Left lobe of liver (tissue), 2 donors: ENCODE data around the gene RNF126. TPM values are rescaled to one million over a fixed set of nuclear protein-coding genes. Genes with fewer than 3 reads are reported as not detected.
"Not testable (repeated sequence)": the region's sequence is repeated elsewhere in the genome, so short reads cannot be mapped to it uniquely, and the experiment has no call there.

Source experiments
- ATAC-seq: fragments of 200-7000 bp; cut with Tn5 transposase; one replicate; pipeline ENCODE4 v1.9.1; 2020; ENCODE audit warnings: mild to moderate bottlenecking, moderate library complexity
- DNase-seq: peaks from one replicate; pipeline ENCODE4 v3.0.0-alpha.2; 2020; ENCODE audit warnings: low spot score
- total RNA-seq: library from RNA; stranded (reverse); gene quantifications from one replicate; pipeline ENCODE4 v1.2.1, GENCODE V29; 2021
- donor health status: DM: no; HTN: no; CAD: no; lungs with moderate emphysema.
- donor health status: DM: no; HTN: yes; CAD: no.

Gene RNF126
- total RNA-seq, 1 donor from 2014 or later = 22.2 TPM

DNA sequence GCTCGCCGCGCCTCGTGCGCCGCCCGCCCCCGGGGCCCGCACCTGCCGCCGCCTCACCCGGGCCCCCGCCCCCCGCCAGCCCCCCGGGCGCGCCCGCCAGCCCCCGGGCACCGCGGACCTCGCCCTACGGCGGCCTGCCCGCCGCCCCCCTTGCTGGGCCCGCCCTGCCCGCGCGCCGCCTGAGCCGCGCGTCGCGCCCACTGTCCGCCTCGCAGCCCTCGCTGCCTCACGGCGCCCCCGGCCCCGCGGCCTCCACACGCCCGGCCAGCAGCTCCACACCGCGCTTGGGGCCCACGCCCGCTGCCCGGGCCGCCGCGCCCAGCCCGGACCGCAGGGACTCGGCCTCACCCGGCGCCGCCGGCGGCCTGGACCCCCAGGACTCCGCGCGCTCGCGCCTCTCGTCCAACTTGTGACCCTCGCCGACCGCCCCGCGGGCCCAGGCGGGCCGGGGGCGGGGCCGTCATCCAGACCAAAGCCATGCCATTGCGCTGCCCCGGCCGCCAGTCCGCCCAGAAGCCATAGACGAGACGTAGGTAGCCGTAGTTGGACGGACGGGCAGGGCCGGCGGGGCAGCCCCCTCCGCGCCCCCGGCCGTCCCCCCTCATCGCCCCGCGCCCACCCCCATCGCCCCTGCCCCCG is 46.8 kb downstream of the RNF126 start:
- DNase-seq (no peak), ATAC-seq (no peak)

DNA sequence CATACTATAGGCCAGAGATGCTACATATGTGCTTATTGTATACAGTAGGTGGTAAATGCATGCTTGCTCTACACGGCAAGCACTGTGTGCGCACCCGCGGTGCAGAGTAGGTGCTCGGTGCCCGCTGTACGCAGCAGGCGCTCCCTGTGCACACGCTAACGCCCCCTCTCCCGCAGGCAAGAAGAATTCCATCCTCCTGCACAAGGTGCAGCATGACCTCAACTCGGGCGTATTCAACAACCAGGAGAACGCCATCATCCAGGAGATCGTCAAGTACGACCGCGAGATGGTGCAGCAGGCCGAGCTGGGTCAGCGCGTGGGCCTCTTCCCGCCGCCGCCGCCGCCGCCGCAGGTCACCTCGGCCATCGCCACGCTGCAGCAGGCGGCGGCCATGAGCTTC is 47.4 kb downstream of the RNF126 start:
- ATAC-seq = peak; percentile 53
- no peak for DNase-seq

DNA sequence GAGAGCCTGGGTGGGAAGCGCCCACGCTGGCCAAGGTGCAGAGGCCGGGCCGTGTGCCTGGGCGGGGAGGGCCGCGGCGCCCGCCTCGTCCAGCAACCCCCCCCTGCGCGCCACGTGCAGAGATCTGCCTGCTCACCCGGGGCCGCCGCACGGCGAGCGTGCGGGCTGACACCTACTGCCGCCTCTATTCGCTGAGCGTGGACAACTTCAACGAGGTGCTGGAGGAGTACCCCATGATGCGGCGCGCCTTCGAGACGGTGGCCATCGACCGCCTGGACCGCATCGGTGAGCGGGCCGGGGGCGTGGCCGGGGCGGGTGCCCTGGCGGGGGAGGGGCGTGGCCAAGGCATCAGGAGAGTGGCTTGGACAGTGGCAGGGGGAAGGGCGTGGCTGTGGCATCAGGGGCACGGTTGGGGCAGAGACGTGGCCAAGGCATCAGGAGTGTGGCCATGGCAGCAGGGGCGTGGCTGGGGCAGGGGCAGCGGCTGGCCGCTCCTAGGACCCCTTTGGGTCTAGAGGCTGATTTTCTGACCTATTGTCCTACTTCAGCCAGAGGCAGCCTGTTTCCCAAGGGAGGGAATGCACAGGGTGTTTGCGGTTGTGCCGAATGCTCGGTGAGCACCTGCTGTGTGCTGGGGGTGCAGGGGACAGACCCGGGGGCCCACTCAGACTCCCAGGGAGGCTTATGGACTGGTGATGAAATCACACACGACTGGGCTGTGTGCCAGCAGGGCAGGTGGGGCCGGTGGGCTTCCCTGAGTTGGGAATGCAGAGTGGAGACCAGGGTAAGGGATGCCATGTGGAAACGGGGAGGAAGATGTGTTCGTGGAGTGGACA is 49.1 kb downstream of the RNF126 start:
- DNase-seq = no peak
- ATAC-seq = no peak

DNA sequence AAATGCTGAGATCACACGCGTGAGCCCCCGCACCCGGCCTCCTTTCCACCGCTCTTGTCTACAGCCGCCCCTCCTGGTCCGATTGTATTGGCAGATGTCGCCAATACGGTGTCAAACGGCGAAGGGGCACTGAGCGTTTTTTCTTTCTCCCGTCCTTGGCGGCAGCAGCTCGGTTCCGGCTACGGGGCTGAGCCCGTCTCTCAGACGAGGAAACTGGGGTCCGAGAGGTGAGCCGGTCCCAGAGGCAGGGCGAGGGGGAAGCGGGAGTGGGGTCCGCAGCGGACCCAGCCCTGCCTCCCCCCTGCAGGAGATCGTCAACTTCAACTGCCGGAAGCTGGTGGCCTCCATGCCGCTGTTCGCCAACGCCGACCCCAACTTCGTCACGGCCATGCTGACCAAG is 50.1 kb downstream of the RNF126 start:
- DNase-seq (no peak), ATAC-seq (no peak)

DNA sequence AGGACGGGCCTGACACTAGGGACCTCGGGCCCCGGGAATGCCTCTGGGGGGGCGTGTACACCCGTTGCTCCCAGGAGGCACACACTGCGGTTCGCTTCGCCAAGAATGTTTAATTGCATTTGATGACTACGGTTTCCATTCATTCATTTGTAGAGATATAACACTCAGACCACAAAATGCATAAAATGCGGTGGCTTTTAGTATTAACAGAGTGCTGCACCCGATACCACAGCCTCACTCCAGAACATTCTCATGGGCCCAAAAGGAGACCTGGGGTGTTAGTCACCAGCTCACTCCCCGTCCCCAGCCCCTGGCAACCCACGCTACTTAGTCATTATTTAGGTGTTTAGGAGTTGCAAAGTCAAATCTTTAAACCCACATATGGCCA is 51.5 kb downstream of the RNF126 start:
- ATAC-seq (no peak), DNase-seq (no peak)

DNA sequence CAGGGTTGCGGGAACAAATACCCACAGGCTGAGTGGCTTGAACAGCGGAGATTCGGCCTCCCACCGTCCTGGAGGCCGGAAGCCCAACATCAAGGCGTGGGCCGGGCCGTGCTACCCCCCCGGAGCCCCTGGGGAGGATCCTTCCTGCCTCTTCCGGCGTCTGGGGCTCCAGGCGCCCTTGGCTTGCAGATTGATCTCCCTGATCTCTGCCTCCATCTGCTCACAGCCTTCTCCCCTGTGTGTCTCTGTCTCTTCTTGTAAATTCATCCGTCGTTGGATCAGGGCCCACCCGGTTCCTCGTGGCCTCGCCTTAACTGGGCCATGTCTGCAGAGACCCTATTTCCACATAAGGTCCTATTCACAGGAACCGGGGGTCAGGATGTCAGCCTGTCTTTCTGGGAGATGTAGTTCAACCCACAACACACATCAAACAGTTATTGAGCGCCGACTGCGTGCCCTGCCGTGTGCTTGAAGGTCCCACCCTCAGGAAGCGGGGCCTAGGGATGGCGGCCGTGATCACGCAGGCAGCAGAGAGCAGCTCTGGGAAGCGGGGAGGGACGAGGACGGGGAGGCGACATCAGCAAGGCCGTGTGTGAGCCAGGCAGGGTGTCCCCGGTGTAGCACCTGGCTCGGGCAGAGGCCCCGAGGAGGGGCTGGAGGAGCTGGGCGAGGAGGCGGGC is 52.1 kb downstream of the RNF126 start:
- DNase-seq (no peak), ATAC-seq (peak; percentile 33)

DNA sequence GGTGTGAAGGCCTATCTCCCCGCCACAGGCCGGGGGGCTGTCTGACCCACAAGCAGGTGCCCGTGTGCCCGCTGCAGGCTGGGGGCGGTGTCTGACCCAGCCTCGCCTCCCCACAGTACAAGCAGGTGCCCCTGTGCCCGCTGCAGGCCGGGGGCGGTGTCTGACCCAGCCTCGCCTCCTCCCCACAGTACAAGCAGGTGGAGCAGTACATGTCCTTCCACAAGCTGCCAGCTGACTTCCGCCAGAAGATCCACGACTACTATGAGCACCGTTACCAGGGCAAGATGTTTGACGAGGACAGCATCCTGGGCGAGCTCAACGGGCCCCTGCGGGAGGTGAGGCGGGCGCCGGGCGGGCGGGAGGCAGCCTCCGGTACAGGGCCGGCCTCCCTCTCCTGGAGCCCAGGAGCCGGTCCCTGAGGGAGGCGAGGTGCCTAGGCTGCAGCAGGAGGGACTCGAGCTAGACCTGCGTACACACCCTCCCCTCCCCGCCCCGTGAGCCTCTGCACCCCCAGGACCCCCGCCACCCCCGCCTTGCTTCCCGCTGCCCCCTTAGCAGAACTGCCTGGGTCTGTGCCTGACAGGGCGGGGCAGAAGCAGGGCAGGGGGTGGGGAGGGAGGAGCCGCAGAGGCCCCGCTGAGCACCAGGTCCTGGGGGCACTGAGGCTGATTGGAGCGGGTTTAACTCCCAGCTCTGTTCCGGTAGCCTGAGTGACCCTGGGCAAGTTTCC is 52.8 kb downstream of the RNF126 start:
- DNase-seq (no peak), ATAC-seq (peak; percentile 26)

DNA sequence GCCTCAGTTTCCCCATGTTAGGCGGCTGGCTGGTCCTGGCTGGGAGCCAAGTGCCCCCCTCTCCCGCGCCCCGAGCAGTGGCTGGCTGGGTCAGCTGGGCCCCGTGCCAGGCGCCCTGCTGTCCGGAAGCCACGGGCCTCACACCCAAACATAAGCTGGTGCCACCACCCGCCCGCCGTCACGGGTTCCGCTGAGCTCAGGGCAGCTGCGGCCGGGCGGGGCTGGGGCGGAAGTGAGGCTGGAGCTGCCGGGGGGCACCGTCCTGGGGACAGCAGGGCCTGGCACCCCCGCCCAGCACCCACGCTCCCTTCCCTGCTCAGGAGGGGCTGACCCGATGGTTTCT is 54.0 kb downstream of the RNF126 start:
- no peak for DNase-seq
- ATAC-seq = peak; percentile 40

DNA sequence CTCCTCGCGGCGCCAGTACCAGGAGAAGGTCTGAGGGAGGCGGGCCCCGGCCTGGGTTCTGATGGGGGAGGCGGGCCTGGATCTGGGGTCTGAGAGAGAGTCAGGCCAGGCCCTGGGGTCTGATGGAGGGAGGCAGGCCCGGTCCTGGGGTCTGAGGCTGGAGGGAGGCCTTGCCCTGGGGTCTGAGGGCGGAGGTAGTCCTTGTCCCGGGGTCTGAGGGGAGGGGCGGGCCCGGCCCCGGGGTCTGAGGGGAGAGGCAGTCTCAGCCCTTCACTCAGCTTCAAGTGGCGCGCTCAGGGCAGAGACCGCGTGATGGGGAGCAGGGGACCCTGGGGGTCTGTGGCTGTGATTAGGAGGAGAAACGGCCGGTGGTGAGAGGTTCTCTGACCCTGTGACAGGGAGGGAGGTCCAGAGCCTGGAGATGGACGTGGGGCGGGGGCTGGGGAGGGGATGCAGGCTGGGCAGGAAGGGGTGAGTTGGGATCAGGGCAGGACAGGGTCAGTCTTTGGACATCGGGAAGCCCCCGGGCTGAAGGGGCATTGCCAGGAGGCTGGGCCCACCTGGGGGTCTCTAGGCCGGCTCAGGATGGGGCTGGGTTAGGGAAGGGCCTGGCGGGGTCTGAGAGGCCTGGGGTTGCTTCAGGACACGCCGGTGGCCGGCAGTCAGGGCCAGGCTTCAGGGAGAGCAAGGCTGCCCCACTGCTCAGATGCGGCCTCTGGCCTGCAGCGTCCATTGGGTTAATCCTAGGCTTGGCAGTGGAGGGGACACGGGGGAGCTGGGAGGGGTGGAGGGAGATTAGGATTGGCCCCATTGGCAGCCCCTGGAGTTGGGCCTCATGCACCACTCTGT is 54.6 kb downstream of the RNF126 start:
- no peak for ATAC-seq
- DNase-seq = no peak

DNA sequence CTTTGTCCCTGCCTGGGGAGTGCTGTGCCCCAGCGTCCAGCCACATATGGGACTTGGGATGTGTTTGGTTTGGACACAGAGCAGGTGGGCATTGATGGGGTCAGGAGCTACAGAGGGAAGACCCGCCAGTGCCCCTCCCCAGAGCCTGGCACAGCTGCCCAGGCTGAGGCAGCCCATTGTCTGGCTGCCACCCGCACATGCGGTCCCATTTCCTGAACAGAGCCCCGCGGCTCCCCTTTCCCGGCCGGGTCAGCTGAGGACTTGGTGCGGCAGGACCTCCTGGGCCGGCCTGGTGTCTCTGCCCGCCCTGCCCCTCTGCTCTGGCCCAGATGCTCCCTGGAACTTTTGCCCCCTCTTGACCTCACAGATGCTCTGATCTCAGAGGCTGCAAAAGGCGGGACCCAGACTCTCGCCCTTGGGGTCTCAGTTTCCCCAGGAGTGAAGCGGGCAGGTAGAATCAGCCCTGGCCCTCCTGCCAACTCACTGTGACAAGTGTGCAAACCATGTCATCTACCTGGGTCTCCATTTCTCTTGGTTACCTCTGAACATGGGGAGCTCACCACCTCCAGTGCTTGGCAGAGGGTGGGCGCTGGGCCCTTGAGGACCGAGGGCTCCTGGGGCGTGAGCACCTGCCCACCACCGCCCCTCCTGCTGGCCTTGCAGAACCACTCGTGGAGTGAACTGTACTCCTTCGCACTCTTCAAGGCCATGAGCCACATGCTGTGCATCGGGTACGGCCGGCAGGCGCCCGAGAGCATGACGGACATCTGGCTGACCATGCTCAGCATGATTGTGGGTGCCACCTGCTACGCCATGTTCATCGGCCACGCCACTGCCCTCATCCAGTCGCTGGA is 55.5 kb downstream of the RNF126 start:
- DNase-seq (no peak), ATAC-seq (no peak)

DNA sequence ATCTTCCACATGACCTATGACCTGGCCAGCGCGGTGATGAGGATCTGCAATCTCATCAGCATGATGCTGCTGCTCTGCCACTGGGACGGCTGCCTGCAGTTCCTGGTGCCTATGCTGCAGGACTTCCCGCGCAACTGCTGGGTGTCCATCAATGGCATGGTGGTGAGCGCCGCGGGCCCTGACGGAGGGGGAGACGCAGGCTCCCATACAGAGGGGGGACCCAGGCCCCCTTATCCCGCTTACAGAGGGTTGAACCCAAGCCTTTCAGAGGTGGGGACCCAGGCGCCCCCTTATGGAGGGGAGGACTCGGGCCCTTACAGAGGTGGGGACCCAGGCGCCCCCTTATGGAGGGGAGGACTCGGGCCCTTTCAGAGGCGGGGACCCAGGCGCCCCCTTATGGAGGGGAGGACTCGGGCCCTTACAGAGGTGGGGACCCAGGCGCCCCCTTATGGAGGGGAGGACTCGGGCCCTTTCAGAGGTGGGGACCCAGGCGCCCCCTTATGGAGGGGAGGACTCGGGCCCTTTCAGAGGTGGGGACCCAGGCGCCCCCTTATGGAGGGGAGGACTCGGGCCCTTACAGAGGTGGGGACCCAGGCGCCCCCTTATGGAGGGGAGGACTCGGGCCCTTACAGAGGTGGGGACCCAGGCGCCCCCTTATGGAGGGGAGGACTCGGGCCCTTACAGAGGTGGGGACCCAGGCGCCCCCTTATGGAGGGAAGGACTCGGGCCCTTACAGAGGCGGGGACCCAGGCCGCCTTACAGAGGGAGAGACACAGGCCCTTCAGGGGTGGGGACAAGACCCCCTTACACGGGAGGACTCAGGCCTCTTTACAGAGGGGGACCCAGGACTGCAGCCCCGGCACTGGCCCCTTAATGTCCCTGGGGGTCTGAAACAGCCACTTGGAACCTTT is 57.7 kb downstream of the RNF126 start:
- not testable (repeated sequence) for DNase-seq, ATAC-seq

DNA sequence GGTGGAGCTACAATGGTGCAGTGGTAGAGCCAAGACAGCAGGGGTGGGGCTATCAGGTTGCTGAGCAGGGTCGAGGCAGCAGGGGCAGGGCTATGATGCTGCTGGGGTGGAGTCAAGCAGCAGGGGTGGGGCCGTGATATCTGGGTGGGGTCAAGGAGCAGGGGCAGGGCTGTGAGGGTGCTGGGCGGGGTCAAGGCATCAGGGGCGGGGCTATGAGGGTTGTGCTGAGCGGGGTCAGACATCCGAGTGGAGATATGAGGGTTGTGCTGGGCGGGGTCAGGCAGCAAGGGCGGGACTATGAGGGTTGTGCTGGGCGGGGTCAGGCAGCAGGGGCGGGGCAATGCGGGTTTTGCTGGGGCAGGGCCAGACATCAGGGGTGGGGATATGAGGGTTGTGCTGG is 58.7 kb downstream of the RNF126 start:
- DNase-seq = no peak
- no peak for ATAC-seq

DNA sequence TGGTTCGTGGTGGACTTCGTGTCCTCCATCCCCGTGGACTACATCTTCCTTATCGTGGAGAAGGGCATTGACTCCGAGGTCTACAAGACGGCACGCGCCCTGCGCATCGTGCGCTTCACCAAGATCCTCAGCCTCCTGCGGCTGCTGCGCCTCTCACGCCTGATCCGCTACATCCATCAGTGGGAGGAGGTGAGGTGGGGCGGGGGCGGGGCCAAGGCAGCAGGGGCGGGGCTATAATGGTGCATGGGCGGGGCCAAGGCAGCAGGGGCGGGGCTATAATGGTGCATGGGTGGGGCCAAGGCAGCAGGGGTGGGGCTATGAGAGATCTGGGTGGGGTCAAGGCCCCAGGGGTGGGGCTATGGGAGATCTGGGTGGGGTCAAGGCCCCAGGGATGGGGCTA is 59.2 kb downstream of the RNF126 start:
- ATAC-seq, DNase-seq: not testable (repeated sequence)

DNA sequence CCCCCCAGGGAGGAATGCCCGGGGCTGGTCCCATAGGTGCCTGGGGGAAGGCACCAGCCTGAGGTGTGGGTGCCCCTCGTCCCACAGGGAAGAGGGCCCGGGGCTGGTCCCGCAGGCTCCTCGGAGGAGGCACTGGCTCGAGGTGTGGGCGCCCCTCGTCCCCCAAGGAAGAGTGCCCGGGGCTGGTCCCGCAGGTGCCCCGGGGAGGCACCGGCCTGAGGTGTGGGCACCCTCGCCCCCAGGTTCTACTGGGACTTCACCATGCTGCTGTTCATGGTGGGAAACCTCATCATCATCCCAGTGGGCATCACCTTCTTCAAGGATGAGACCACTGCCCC is 59.7 kb downstream of the RNF126 start:
- not testable (repeated sequence) for DNase-seq, ATAC-seq

DNA sequence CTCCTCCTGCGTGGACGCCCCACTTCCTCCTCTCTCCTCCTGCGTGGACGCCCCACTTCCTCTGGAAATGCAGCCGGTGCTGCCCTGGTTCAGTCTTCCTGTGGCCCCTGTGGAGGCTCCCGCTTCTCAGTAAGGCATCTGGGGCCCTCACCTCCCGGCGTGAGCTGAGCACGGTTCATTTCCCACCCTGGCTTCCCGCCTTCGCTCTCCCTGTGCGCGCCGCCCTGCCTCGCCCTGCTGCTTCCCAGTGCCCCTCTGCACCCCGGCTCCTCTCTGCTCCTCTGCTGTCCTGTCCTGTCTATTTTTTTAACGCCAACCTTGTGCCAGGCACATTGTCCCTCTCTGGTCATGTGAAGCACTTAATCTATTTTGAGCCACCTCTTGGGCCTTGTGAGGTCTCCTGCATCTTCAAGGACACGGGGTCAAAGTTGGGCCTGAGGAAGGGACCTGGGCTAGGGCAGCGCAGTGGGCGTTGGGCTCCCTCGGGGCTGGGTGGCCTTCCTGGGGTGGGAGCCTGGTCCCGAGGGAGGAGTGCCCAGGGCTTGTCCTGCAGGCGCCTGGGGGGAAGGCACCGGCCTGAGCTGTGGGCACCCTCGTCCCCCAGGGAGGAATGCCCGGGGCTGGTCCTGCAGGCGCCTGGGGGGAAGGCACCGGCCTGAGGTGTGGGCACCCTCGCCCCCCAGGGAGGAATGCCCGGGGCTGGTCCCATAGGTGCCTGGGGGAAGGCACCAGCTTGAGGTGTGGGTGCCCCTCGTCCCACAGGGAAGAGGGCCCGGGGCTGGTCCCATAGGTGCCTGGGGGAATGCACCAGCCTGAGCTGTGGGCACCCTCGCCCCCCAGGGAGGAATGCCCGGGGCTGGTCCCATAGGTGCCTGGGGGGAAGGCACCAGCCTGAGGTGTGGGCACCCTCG is 60.4 kb downstream of the RNF126 start:
- ATAC-seq = no peak
- DNase-seq = no peak

DNA sequence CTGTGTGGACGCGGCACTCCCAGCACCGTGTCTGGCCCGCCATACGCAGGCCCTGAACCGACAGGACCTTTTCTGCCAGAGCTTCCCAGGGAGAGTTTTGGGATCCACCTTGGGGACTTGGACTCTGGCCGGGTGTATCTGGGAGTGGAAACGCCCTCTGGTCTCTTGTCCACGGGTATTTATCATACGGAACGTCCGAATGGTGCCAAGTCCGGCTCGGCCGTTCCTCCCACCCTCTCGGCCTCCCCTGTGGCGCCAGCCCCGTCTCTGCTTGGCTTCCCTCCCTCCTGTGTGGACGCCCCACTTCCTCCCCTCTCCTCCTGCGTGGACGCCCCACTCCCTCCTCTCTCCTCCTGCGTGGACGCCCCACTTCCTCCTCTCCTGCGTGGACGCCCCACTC is 61.2 kb downstream of the RNF126 start:
- DNase-seq = no peak
- ATAC-seq = no peak

DNA sequence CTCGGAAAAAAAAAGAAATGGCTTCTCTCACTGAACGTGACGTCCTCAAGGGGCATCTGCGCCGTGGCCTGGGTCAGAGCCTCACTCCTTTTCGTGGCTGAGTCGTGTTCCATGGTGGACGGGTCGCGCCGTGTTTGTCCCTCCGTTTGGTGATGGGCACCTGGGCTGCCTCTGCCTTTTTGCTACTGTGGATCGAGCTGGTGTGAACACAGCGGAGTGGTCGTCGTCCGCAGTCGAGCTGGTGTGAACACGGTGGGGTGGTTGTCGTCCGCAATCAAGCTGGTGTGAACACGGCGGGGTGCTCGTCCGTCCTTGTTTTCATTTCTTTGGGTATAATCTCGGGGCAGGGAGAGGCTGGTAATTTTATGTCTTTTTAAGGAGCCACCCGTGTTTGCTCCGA is 61.7 kb downstream of the RNF126 start:
- DNase-seq (no peak), ATAC-seq (no peak)
